ENCODE results near the gene SNRPD3. TPM values are rescaled to one million over a fixed set of nuclear protein-coding genes. Genes with fewer than 3 reads are reported as not detected.

Gene SNRPD3
- polyA plus RNA-seq, 1 donor: 145 TPM

DNA sequence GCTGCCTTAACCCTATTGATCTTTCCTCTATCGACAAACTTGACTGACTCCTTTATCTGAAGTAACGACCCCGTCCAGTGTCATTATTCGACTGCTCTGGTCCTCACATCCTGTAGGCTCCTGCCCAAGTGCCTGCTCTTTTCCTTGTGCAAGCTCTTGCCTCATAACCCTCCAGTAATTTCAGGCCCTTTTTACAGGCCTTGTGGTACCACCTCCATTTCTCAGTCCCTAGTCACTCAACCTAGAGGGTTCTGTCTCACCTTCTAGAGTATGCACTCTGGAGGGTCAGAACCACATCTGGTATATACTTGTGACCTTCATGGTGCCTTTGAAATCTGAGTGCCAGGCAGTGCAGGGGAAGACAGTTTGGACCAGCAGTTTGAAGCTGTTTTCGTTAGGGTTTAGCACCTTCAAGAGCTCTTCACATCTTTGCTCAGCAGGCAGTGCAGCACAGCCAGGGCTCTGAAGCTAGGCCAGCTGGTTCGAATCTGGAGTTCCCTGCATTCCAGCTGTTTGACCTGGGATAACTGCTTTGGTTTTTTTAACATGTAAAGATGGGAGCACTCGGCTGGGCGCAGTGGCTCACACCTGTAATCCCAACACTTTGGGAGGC, 11.2 kb downstream of the SNRPD3 start:
- Histone ChIP-seq H3K4me3 (ENCODE audit: low read length) (no peak overlapping the region), H3K4me1 (ENCODE audit: control insufficient read depth, insufficient read depth, low read length) (peaks cover 20% of the 10 kb centered on the region), H3K36me3 (ENCODE audit: control insufficient read depth, insufficient read depth, low read length) (peaks cover 59% of the 10 kb centered on the region), H3K27ac (ENCODE audit: low read length) (no peak overlapping the region), H3K9me3 (ENCODE audit: control insufficient read depth, low read depth, low read length) (no peaks in the 10 kb centered on the region), H3K27me3 (ENCODE audit: control insufficient read depth, insufficient read depth, low read length) (no peaks in the 10 kb centered on the region)
- no CpG with 5 or more reads among the region's 8 CpGs for WGBS (ENCODE audit: insufficient coverage, low lambda C conversion rate)
- DNase-seq: no peak

DNA sequence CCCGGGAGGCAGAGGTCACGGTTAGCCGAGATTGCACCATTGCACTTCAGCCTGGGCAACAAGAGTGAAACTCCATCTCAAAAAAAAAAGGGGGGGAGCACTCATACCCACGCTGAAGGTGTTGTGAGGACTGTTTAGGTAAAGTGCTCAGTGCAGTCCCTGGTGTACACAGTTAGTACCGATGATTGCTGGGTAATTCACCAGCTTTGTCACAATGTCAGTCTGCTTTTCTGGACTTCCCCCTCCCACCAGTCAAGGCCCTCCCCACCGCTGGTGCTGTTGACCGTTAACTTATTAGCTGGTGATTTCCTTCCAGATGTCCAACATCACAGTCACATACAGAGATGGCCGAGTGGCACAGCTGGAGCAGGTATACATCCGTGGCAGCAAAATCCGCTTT, 11.9 kb downstream of the SNRPD3 start:
- Histone ChIP-seq H3K27me3 (ENCODE audit: control insufficient read depth, insufficient read depth, low read length) (no peaks in the 10 kb centered on the region), H3K9me3 (ENCODE audit: control insufficient read depth, low read depth, low read length) (no peaks in the 10 kb centered on the region), H3K4me3 (ENCODE audit: low read length) (no peak overlapping the region), H3K27ac (ENCODE audit: low read length) (no peak overlapping the region), H3K4me1 (ENCODE audit: control insufficient read depth, insufficient read depth, low read length) (peaks cover 20% of the 10 kb centered on the region), H3K36me3 (ENCODE audit: control insufficient read depth, insufficient read depth, low read length) (peaks cover 65% of the 10 kb centered on the region)
- no CpG with 5 or more reads among the region's 10 CpGs for WGBS (ENCODE audit: insufficient coverage, low lambda C conversion rate)
- DNase-seq: no peak

DNA sequence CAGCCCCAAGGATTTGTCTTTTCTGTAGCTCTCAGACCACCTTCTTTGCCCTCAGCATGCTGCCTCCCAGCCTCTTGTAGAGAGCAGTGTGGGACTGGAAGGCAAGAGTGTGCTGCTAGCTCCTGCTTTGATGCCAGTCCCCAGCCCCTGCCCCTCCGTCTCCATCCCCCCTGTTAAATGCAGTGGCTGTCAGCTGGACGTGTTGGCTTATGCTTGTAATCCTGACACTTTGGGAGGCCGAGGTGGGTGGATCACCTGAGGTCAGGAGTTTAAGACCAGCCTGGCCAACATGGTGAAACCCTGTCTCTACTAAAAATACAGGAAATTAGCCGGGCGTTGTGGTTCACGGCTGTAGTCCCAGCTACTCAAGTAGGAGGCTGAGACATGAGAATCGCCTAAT, 15.5 kb downstream of the SNRPD3 start:
- Histone ChIP-seq H3K36me3 (ENCODE audit: control insufficient read depth, insufficient read depth, low read length) (peaks cover 74% of the 10 kb centered on the region), H3K4me1 (ENCODE audit: control insufficient read depth, insufficient read depth, low read length) (peaks cover 3% of the 10 kb centered on the region), H3K4me3 (ENCODE audit: low read length) (no peak overlapping the region), H3K9me3 (ENCODE audit: control insufficient read depth, low read depth, low read length) (no peaks in the 10 kb centered on the region), H3K27me3 (ENCODE audit: control insufficient read depth, insufficient read depth, low read length) (no peaks in the 10 kb centered on the region), H3K27ac (ENCODE audit: low read length) (no peak overlapping the region)
- DNase-seq: no peak
- WGBS (ENCODE audit: insufficient coverage, low lambda C conversion rate): 100% methylated on average over 1 of the region's 7 CpGs

DNA sequence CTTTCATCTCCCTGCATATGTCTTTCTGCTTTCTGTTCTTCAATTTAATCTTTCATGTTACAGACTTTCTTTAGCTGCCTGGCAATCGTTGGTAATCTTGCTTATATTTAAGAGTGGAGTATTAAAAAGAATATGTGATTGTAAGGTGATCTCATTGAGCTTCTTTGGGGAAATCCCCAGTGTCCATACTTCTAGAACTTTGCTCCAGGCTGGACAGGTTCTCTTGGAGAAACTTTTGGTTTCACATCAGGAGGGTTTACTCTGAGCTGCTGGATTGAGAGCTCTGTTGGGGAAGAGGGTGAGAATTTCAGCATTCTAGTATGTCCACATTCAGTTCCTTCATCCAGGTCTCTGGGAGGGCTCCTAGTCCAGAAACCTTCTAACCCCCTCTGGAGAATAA, 21.0 kb downstream of the SNRPD3 start:
- H3K27ac ChIP-seq (ENCODE audit: low read length): peak overlapping the region; percentile 30
- no peaks in the 10 kb centered on the region for H3K9me3 ChIP-seq (ENCODE audit: control insufficient read depth, low read depth, low read length)
- H3K36me3 ChIP-seq (ENCODE audit: control insufficient read depth, insufficient read depth, low read length): peaks cover 32% of the 10 kb centered on the region
- 50% methylated on average over 1 of the region's 1 CpG for WGBS (ENCODE audit: insufficient coverage, low lambda C conversion rate)
- peaks cover 34% of the 10 kb centered on the region for H3K4me1 ChIP-seq (ENCODE audit: control insufficient read depth, insufficient read depth, low read length)
- H3K27me3 ChIP-seq (ENCODE audit: control insufficient read depth, insufficient read depth, low read length): no peaks in the 10 kb centered on the region
- DNase-seq: peak in 1 of 2 donors; percentile 73
- no peak overlapping the region for H3K4me3 ChIP-seq (ENCODE audit: low read length)

DNA sequence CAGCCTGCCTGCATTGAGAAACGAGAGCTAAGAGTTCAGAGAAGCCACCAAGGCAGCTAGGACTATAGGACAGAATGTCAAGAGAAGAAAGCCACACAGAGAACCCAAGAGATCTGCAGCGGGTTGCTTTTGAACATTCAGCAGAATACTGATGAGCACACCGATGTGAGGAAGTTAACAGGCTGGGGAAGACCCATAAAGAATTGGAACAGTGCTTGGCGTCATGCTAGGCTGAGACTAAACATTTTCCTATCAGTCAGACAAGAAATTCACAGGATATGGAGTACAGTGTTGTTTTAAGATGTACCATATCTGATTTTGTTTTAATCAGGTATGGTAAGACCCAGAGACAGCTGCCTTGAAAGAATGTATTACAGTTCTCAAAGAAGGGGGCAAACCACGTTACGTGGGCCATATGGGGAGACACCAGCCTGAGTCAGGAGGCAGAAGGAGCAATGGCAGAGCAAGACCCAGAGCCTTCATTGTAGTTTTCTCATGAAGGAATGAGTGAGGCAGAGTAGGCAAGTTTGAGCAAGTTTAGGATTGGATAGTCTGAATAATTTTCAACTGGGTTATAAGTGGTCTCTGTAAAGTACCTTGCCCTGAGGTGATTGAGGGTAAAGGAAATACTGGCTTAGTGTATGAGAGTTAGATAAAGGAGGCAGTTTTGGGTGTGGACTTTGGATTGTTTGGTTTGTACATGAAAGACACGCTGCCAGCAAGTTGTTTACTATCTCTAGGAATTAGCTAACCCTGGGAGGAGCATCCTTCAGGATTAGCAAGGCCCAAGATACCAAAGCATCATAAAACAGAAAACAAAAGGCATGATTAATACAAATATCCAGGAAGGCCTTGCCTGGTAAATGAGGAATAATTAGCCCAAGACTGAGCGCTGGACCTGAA, 22.8 kb downstream of the SNRPD3 start:
- Histone ChIP-seq H3K4me3 (ENCODE audit: low read length) (no peak overlapping the region), H3K9me3 (ENCODE audit: control insufficient read depth, low read depth, low read length) (no peaks in the 10 kb centered on the region), H3K4me1 (ENCODE audit: control insufficient read depth, insufficient read depth, low read length) (peaks cover 41% of the 10 kb centered on the region), H3K27ac (ENCODE audit: low read length) (peak overlapping the region; percentile 67), H3K27me3 (ENCODE audit: control insufficient read depth, insufficient read depth, low read length) (no peaks in the 10 kb centered on the region), H3K36me3 (ENCODE audit: control insufficient read depth, insufficient read depth, low read length) (peaks cover 14% of the 10 kb centered on the region)
- WGBS (ENCODE audit: insufficient coverage, low lambda C conversion rate): no CpG with 5 or more reads among the region's 8 CpGs
- DNase-seq: peak; percentile 82 to 92

DNA sequence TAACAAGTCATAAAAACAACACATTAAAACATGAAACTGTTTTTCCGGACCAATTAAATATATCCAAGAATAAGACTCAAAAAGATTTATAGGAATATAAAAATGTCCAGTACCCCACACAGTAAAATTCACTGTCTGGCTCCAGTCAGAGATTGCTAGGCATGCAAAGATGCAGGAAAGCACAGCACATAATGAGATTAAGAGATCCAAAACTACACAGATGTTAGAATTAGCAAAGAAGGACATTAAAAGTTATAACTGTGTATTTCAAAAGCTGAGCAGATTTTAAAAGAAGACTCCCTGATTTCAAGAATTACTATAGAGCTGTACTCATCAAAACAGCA, 23.4 kb downstream of the SNRPD3 start:
- Histone ChIP-seq H3K36me3 (ENCODE audit: control insufficient read depth, insufficient read depth, low read length) (peaks cover 9% of the 10 kb centered on the region), H3K27ac (ENCODE audit: low read length) (peak overlapping the region; percentile 67), H3K27me3 (ENCODE audit: control insufficient read depth, insufficient read depth, low read length) (no peaks in the 10 kb centered on the region), H3K9me3 (ENCODE audit: control insufficient read depth, low read depth, low read length) (no peaks in the 10 kb centered on the region), H3K4me3 (ENCODE audit: low read length) (no peak overlapping the region), H3K4me1 (ENCODE audit: control insufficient read depth, insufficient read depth, low read length) (peaks cover 41% of the 10 kb centered on the region)
- no peak for DNase-seq
- 67% methylated on average over 1 of the region's 1 CpG for WGBS (ENCODE audit: insufficient coverage, low lambda C conversion rate)

DNA sequence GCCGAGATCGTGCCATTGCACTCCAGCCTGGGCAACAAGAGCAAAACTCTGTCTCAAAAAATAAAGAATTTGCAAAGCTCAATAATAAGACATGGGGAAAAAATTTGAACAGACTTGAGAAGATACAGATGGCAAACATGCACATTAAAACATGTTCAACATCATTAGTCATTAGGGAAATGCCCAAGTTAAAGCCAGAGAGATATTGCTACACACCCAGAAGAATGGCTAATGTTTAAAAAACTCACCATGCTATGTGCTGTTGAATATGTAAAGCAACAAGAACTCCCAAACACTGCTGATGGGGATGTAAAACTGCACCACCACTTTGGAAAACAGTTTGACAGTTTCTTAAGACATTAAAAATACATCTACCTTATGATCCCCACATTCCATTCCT, 24.5 kb downstream of the SNRPD3 start:
- H3K27ac ChIP-seq (ENCODE audit: low read length): no peak overlapping the region
- no peak for DNase-seq
- WGBS (ENCODE audit: insufficient coverage, low lambda C conversion rate): no CpG with 5 or more reads among the region's 2 CpGs

DNA sequence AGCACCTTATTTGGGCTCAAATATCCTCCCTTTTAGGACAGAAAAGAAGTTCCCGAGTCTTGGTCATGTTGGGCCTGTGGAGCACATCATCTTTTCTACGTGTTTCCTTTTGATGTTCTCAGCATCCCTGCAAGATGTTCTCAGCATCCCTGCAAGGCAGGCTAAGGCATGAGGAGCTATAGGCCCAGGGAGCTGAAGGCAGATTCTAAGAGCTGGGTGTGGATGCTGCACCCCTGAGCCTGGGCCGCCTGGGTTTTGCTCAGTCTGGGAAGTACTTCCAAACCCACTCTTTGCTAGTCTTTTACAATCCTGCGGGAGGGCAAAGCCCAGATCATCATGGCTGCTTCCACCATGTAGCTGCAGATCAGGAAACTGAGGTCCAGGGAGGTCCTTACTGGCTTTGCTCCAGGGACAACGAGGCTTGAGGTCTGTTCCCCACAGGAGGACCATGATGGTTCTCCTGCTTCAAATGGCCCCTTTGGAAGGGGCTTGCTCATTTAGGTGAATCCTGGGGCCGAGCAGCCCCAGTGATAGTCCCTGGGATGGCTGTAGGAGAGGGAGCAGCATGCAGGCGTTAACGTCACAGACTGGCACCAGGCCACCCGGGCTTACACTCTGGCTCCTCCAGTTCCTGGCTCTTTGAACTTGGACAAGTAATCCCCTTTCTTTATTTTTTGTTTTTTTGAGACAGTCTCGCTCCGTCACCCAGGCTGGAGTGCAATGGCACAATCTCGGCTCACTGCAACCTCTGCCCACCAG, 26.4 kb downstream of the SNRPD3 start:
- WGBS (ENCODE audit: insufficient coverage, low lambda C conversion rate): no CpG with 5 or more reads among the region's 12 CpGs
- Histone ChIP-seq H3K27ac (ENCODE audit: low read length) (no peak overlapping the region), H3K9me3 (ENCODE audit: control insufficient read depth, low read depth, low read length) (no peaks in the 10 kb centered on the region), H3K4me3 (ENCODE audit: low read length) (no peak overlapping the region), H3K4me1 (ENCODE audit: control insufficient read depth, insufficient read depth, low read length) (peaks cover 28% of the 10 kb centered on the region), H3K27me3 (ENCODE audit: control insufficient read depth, insufficient read depth, low read length) (no peaks in the 10 kb centered on the region), H3K36me3 (ENCODE audit: control insufficient read depth, insufficient read depth, low read length) (peaks cover 17% of the 10 kb centered on the region)
- no peak for DNase-seq

More for the DNA sequence above, 24.5 kb downstream of the SNRPD3 start:
- Histone ChIP-seq H3K4me1 (ENCODE audit: control insufficient read depth, insufficient read depth, low read length) (peaks cover 41% of the 10 kb centered on the region), H3K27me3 (ENCODE audit: control insufficient read depth, insufficient read depth, low read length) (no peaks in the 10 kb centered on the region), H3K36me3 (ENCODE audit: control insufficient read depth, insufficient read depth, low read length) (peaks cover 3% of the 10 kb centered on the region), H3K9me3 (ENCODE audit: control insufficient read depth, low read depth, low read length) (no peaks in the 10 kb centered on the region), H3K4me3 (ENCODE audit: low read length) (no peak overlapping the region)

DNA sequence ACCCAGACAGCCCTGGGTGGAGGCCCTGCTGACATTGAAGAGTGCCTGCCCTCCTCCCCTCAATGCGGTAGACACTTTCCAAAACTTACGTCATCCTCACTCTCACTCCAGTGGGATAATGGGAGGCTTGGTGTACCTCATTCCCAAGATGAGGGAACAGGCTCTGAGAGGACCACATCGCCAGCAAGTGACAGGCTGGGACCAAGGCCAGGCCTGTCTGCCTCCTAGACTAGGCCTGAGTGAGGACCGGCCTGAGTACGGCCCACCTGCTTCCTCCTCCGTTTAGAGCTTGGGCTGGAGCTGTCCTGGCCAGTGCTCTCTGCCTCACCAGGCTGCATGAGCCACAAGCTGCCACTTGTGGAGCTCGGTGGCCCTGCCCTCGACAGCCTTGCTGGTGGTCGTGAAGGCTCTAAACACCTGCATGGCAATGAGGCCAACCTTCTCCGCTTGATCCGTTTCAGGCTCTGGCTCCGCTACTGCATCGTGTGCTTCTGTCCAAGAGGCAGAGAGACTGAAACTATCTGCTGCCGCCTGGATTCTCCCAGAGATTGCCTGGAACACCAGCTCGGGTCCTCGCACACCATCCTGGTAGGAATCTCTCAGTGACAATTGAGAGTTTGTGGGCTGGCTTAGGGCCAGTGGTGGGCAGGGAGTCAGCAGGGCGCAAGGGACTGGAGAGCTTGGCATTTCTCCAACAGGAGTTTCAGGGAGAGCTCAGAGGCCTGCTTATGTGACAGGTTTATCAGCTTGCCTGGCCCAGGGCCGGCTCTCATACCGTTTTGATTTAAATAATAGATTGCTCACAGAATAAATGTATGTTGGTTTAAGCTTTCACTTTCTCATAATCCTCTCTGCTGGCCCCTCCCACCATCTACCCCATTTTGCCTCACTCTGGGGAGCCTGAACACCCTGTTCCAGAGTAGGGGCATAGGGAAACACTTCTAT, 27.7 kb downstream of the SNRPD3 start:
- peak in 1 of 2 donors; percentile 19 for DNase-seq
- H3K9me3 ChIP-seq (ENCODE audit: control insufficient read depth, low read depth, low read length): no peaks in the 10 kb centered on the region
- no peak overlapping the region for H3K27ac ChIP-seq (ENCODE audit: low read length)
- peaks cover 30% of the 10 kb centered on the region for H3K36me3 ChIP-seq (ENCODE audit: control insufficient read depth, insufficient read depth, low read length)
- H3K4me3 ChIP-seq (ENCODE audit: low read length): no peak overlapping the region
- H3K27me3 ChIP-seq (ENCODE audit: control insufficient read depth, insufficient read depth, low read length): no peaks in the 10 kb centered on the region
- H3K4me1 ChIP-seq (ENCODE audit: control insufficient read depth, insufficient read depth, low read length): peaks cover 20% of the 10 kb centered on the region
- WGBS (ENCODE audit: insufficient coverage, low lambda C conversion rate): no CpG with 5 or more reads among the region's 19 CpGs

All from large intestine (tissue), 3 donors.